Urinary bladder (tissue), 4 donors: ENCODE data around the gene C1QA. TPM values are rescaled to one million over a fixed set of nuclear protein-coding genes. Genes with fewer than 3 reads are reported as not detected.

Experiments
- DNase-seq: peaks from one replicate; pipeline ENCODE4 v3.0.0-alpha.2; 2015; ENCODE audit errors: extremely low spot score
- H3K27ac ChIP-seq: one replicate; pipeline ENCODE4 v1.5.1; 2013; ENCODE audit warnings: low read depth, mild to moderate bottlenecking, moderate library complexity
- H3K36me3 ChIP-seq: one replicate; pipeline ENCODE4 v1.6.1; 2013; ENCODE audit warnings: mild to moderate bottlenecking, moderate library complexity; ENCODE audit not compliant: insufficient read depth
- H3K4me1 ChIP-seq: one replicate; pipeline ENCODE4 v1.6.1; 2013; ENCODE audit warnings: mild to moderate bottlenecking, moderate library complexity; ENCODE audit not compliant: insufficient read depth
- H3K4me3 ChIP-seq: one replicate; pipeline ENCODE4 v1.5.1; 2013; ENCODE audit warnings: low read depth, low read length
- WGBS: extraction: QIAGEN DNeasy Blood & Tissue Kit; methylation state at CpG from one replicate; pipeline ENCODE4 v1.1.7; 2013; 5-methylcytosine and 5-hydroxymethylcytosine counted together
- polyA plus RNA-seq: library from polyadenylated mRNA; stranded (reverse); fragments of 200-250 nt; gene quantifications from one replicate; pipeline ENCODE4 v1.2.3, GENCODE V29; 2013
- total RNA-seq: library from RNA; depleted of rRNA; stranded (reverse); fragments of >200 nt; gene quantifications from one replicate; pipeline ENCODE4 v1.2.3, GENCODE V29; 2014
- donor health status: healthy with polysubstance abuse.
- donor health status: healthy.

C1QA gene
- total and polyA plus RNA-seq, 2 donors: 41.5 to 223 TPM

- Histone ChIP-seq H3K4me1 (no peaks in the 10 kb centered on the region), H3K4me3 (no peak overlapping the region), H3K27ac (no peak overlapping the region), H3K36me3 (no peaks in the 10 kb centered on the region)
- no peak for DNase-seq
- 35% methylated on average over 8 of the region's 8 CpGs for WGBS
These were observed 2.9 kb downstream of the C1QA start for GRCh38 chr1:22639286-22639685.

GRCh38 chr1:22641247-22641646, 4.8 kb downstream of the C1QA start:
- Histone ChIP-seq H3K4me3 (no peak overlapping the region), H3K4me1 (no peaks in the 10 kb centered on the region), H3K36me3 (no peaks in the 10 kb centered on the region), H3K27ac (no peak overlapping the region)
- DNase-seq: no peak
- WGBS: 68% methylated on average over 8 of the region's 8 CpGs

- DNase-seq: no peak
- Histone ChIP-seq H3K4me1 (no peaks in the 10 kb centered on the region), H3K4me3 (no peak overlapping the region), H3K36me3 (no peaks in the 10 kb centered on the region), H3K27ac (no peak overlapping the region)
- 9% methylated on average over 18 of the region's 18 CpGs for WGBS
These were observed 5.6 kb downstream of the C1QA start for GRCh38 chr1:22641906-22642636.

GRCh38 chr1:22643381-22643780, 7.0 kb downstream of the C1QA start, which contains the start of gene C1QC:
Gene C1QC (plus strand): TSS chr1:22643633. CDS start chr1:22644024, 391 bp downstream.
- H3K36me3 ChIP-seq: no peaks in the 10 kb centered on the region
- WGBS: 78% methylated on average over 8 of the region's 8 CpGs
- no peak within 1 kb of the TSS for H3K27ac ChIP-seq
- no peaks in the 10 kb centered on the region for H3K4me1 ChIP-seq
- no peak within 1 kb of the TSS for H3K4me3 ChIP-seq
- no peak for DNase-seq

- WGBS: 82% methylated on average over 12 of the region's 12 CpGs
- Histone ChIP-seq H3K4me1 (no peaks in the 10 kb centered on the region), H3K36me3 (no peaks in the 10 kb centered on the region), H3K4me3 (no peak overlapping the region), H3K27ac (no peak overlapping the region)
- DNase-seq: no peak
These were observed 7.5 kb downstream of the C1QA start for GRCh38 chr1:22643928-22644327.

- no peak overlapping the region for H3K4me3 ChIP-seq
- no peaks in the 10 kb centered on the region for H3K36me3 ChIP-seq
- 63% methylated on average over 7 of the region's 7 CpGs for WGBS
- H3K27ac ChIP-seq: no peak overlapping the region
- DNase-seq: no peak
- no peaks in the 10 kb centered on the region for H3K4me1 ChIP-seq
These were observed 9.5 kb downstream of the C1QA start for GRCh38 chr1:22645931-22646330.

GRCh38 chr1:22646384-22646783, 10.0 kb downstream of the C1QA start:
- WGBS: 0% methylated on average over 1 of the region's 1 CpG
- H3K36me3 ChIP-seq: no peaks in the 10 kb centered on the region
- H3K4me3 ChIP-seq: no peak overlapping the region
- no peaks in the 10 kb centered on the region for H3K4me1 ChIP-seq
- no peak for DNase-seq
- no peak overlapping the region for H3K27ac ChIP-seq

GRCh38 chr1:22650089-22650693, 13.8 kb downstream of the C1QA start:
- Histone ChIP-seq H3K4me1 (no peaks in the 10 kb centered on the region), H3K27ac (no peak overlapping the region), H3K4me3 (no peak overlapping the region), H3K36me3 (no peaks in the 10 kb centered on the region)
- DNase-seq: no peak
- WGBS: 90% methylated on average over 13 of the region's 13 CpGs

GRCh38 chr1:22651941-22652856, 15.8 kb downstream of the C1QA start:
- WGBS: 64% methylated on average over 15 of the region's 15 CpGs
- Histone ChIP-seq H3K27ac (no peak overlapping the region), H3K36me3 (no peaks in the 10 kb centered on the region)

GRCh38 chr1:22652881-22653316, 16.5 kb downstream of the C1QA start, which contains the start of gene C1QB:
Gene C1QB (plus strand): TSS chr1:22653236. CDS start chr1:22659463, 6,227 bp downstream.
- H3K4me3 ChIP-seq: no peak within 1 kb of the TSS
- no peaks in the 10 kb centered on the region for H3K36me3 ChIP-seq
- 75% methylated on average over 13 of the region's 13 CpGs for WGBS
- DNase-seq: no peak
- no peak within 1 kb of the TSS for H3K27ac ChIP-seq
- no peaks in the 10 kb centered on the region for H3K4me1 ChIP-seq

More at GRCh38 chr1:22651941-22652856, 15.8 kb downstream of the C1QA start:
- Histone ChIP-seq H3K4me1 (no peaks in the 10 kb centered on the region), H3K4me3 (no peak overlapping the region)
- DNase-seq: no peak

GRCh38 chr1:22654692-22655091, 18.3 kb downstream of the C1QA start:
- no peaks in the 10 kb centered on the region for H3K36me3 ChIP-seq
- no peak for DNase-seq
- no peaks in the 10 kb centered on the region for H3K4me1 ChIP-seq
- WGBS: 55% methylated on average over 5 of the region's 5 CpGs
- H3K27ac ChIP-seq: no peak overlapping the region
- H3K4me3 ChIP-seq: no peak overlapping the region

- DNase-seq: no peak
- no peaks in the 10 kb centered on the region for H3K36me3 ChIP-seq
- 63% methylated on average over 3 of the region's 3 CpGs for WGBS
- H3K4me1 ChIP-seq: no peaks in the 10 kb centered on the region
- H3K4me3 ChIP-seq: no peak overlapping the region
- H3K27ac ChIP-seq: no peak overlapping the region
These were observed 22.1 kb downstream of the C1QA start for GRCh38 chr1:22658385-22659163.

- DNase-seq: no peak
- H3K4me3 ChIP-seq: no peak overlapping the region
- no peaks in the 10 kb centered on the region for H3K4me1 ChIP-seq
- H3K36me3 ChIP-seq: no peaks in the 10 kb centered on the region
- no peak overlapping the region for H3K27ac ChIP-seq
- WGBS: 92% methylated on average over 19 of the region's 19 CpGs
These were observed 24.4 kb downstream of the C1QA start for GRCh38 chr1:22660716-22661241.
